WTC11 (cell line): ENCODE data around the gene BTBD9. TPM values are rescaled to one million over a fixed set of nuclear protein-coding genes. Genes with fewer than 3 reads are reported as not detected.

Source experiments
- ATAC-seq: fragments of 200-7000 bp; cut with Tn5 transposase; 2 replicates; pipeline ENCODE4 v1.10.0; 2021; ENCODE audit warnings: mild to moderate bottlenecking, moderate library complexity
- CTCF ChIA-PET: fragments of 300-600 bp; sonication (Branson Sonifier 250); formaldehyde crosslinking; loops from one replicate; lab custom pipeline; 2021; ENCODE audit warnings: antibody characterized with exemption; lab: Charles Lee
- POLR2A ChIA-PET: fragments of 350-600 bp; sonication (Branson Sonifier 250); formaldehyde crosslinking; loops from one replicate; lab custom pipeline; 2021; ENCODE audit warnings: antibody characterized with exemption; lab: Charles Lee
- DNase-seq: peaks from one replicate; pipeline ENCODE4 v3.0.0; 2021; ENCODE audit warnings: low spot score
- H3K27ac Mint-ChIP-seq: 2 replicates; pipeline ENCODE4 v1.8.0; 2021; ENCODE audit warnings: mixed read lengths
- H3K27me3 Mint-ChIP-seq: 2 replicates; pipeline ENCODE4 v1.8.0; 2021; ENCODE audit warnings: low read depth, mild to moderate bottlenecking, moderate library complexity, mixed read lengths
- H3K36me3 Mint-ChIP-seq: 2 replicates; pipeline ENCODE4 v1.8.0; 2021; ENCODE audit warnings: mixed read lengths
- H3K4me1 Mint-ChIP-seq: 2 replicates; pipeline ENCODE4 v1.8.0; 2022; ENCODE audit warnings: mixed read lengths
- H3K4me3 Mint-ChIP-seq: 2 replicates; pipeline ENCODE4 v1.8.0; 2021; ENCODE audit warnings: mild to moderate bottlenecking, moderate library complexity, mixed read lengths
- H3K9me3 Mint-ChIP-seq: 2 replicates; pipeline ENCODE4 v1.8.0; 2021; ENCODE audit warnings: mixed read lengths
- ATF1 ChIP-seq: sonication (generic); formaldehyde crosslinking; IDR thresholded peaks from 2 replicates; pipeline ENCODE4 v1.8.1; 2023; ENCODE audit warnings: mild to moderate bottlenecking, moderate library complexity, missing genetic modification reagents
- CREB1 ChIP-seq: sonication (generic); formaldehyde crosslinking; IDR thresholded peaks from 2 replicates; pipeline ENCODE4 v1.8.0; 2023; ENCODE audit warnings: mild to moderate bottlenecking, missing genetic modification reagents
- FOXK1 ChIP-seq: sonication (generic); formaldehyde crosslinking; IDR thresholded peaks from 2 replicates; pipeline ENCODE4 v1.8.0; 2022; ENCODE audit warnings: mild to moderate bottlenecking, moderate library complexity, missing genetic modification reagents
- FOXP1 ChIP-seq: sonication (generic); formaldehyde crosslinking; IDR thresholded peaks from 2 replicates; pipeline ENCODE4 v1.8.0; 2022; ENCODE audit warnings: missing genetic modification reagents, mild to moderate bottlenecking, moderate library complexity, borderline replicate concordance
- KAT7 ChIP-seq: sonication (generic); formaldehyde crosslinking; IDR thresholded peaks from 2 replicates; pipeline ENCODE4 v1.8.1; 2023; ENCODE audit warnings: missing genetic modification reagents, mild to moderate bottlenecking, borderline replicate concordance
- OVOL2 ChIP-seq: fragments of 250-450 bp; sonication (Bioruptor Pico); IDR thresholded peaks from 2 replicates; pipeline ENCODE4 v1.9.0; 2021; ENCODE audit warnings: mild to moderate bottlenecking, borderline replicate concordance
- TEAD4 ChIP-seq: sonication (generic); formaldehyde crosslinking; IDR thresholded peaks from 2 replicates; pipeline ENCODE4 v1.8.0; 2022; ENCODE audit warnings: mild to moderate bottlenecking, missing genetic modification reagents
- TP53 ChIP-seq: sonication (generic); formaldehyde crosslinking; IDR thresholded peaks from 2 replicates; pipeline ENCODE4 v1.8.1; 2023; ENCODE audit warnings: mild to moderate bottlenecking, missing genetic modification reagents
- ZNF121 ChIP-seq: sonication (generic); formaldehyde crosslinking; IDR thresholded peaks from 2 replicates; pipeline ENCODE4 v1.8.0; 2023; ENCODE audit warnings: missing genetic modification reagents
- ZNF232 ChIP-seq: sonication (generic); formaldehyde crosslinking; IDR thresholded peaks from 2 replicates; pipeline ENCODE4 v1.8.0; 2022; ENCODE audit warnings: mild to moderate bottlenecking, missing genetic modification reagents
- ZNF317 ChIP-seq: sonication (generic); formaldehyde crosslinking; IDR thresholded peaks from 2 replicates; pipeline ENCODE4 v1.8.1; 2023; ENCODE audit warnings: low read depth, mild to moderate bottlenecking, moderate library complexity, missing genetic modification reagents, borderline replicate concordance
- total RNA-seq: library from RNA; stranded (reverse); gene quantifications from 3 replicates; pipeline ENCODE4 v1.2.3, GENCODE V29; 2021
- TF ChIP-seq, protein P1 (sequence below): sonication (generic); formaldehyde crosslinking; IDR thresholded peaks from 2 replicates; pipeline ENCODE4 v1.8.1; 2023; ENCODE audit warnings: mild to moderate bottlenecking, moderate library complexity, missing genetic modification reagents
- TF ChIP-seq, protein P2 (sequence below): fragments of 250-450 bp; sonication (Bioruptor Pico); IDR thresholded peaks from 2 replicates; pipeline ENCODE4 v1.8.0; 2021; ENCODE audit warnings: mild to moderate bottlenecking
- TF ChIP-seq, protein P3 (sequence below): sonication (generic); formaldehyde crosslinking; IDR thresholded peaks from 2 replicates; pipeline ENCODE4 v1.8.1; 2023; ENCODE audit warnings: mild to moderate bottlenecking, missing genetic modification reagents, moderate library complexity
- TF ChIP-seq, protein P4 (sequence below): sonication (generic); formaldehyde crosslinking; IDR thresholded peaks from 2 replicates; pipeline ENCODE4 v1.8.0; 2022; ENCODE audit warnings: mild to moderate bottlenecking, missing genetic modification reagents
- TF ChIP-seq, protein P5 (sequence below): sonication (generic); formaldehyde crosslinking; IDR thresholded peaks from 2 replicates; pipeline ENCODE4 v1.8.0; 2022; ENCODE audit warnings: mild to moderate bottlenecking, missing genetic modification reagents
- TF ChIP-seq, protein P6 (sequence below): sonication (generic); formaldehyde crosslinking; IDR thresholded peaks from 2 replicates; pipeline ENCODE4 v1.8.1; 2022; ENCODE audit warnings: mild to moderate bottlenecking, moderate library complexity, missing genetic modification reagents
- TF ChIP-seq, protein P7 (sequence below): sonication (generic); formaldehyde crosslinking; IDR thresholded peaks from 2 replicates; pipeline ENCODE4 v1.8.1; 2023; ENCODE audit warnings: mild to moderate bottlenecking, missing genetic modification reagents
- TF ChIP-seq, protein P8 (sequence below): fragments of 250-450 bp; sonication (Bioruptor Pico); IDR thresholded peaks from 2 replicates; pipeline ENCODE4 v1.9.0; 2021; ENCODE audit warnings: moderate library complexity, mild to moderate bottlenecking, inconsistent platforms, borderline replicate concordance
- TF ChIP-seq, protein P9 (sequence below): sonication (generic); formaldehyde crosslinking; conservative IDR thresholded peaks from 2 replicates; pipeline ENCODE4 v1.8.1; 2023; ENCODE audit warnings: mild to moderate bottlenecking, low read depth, missing genetic modification reagents, moderate library complexity

BTBD9 gene
- total RNA-seq, 1 experiment from 2014 or later: 4.2 TPM

DNA sequence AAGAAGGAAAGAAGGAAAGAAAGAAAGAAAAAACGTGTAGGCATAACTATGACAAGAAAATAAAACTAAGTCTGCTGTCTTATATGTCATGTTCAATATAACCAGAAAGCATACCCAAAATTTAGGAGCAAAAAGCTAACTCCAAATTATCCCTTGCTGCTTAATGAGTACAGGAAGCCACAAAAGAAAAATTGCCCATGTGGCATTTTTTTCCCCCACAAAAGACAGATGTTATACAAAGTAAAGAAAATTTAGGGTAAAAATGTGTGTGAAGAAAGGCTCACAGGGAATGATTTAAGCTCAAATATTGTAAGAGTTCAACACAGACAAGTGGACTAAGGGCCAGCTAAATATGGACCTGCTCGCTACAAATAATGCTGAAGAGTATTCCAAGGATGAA is 263.8 kb downstream of the BTBD9 start:
- Mint-ChIP-seq H3K27me3 (no peaks in the 10 kb centered on the region), H3K36me3 (no peaks in the 10 kb centered on the region), H3K4me1 (peaks cover 12% of the 10 kb centered on the region), H3K4me3 (no peak overlapping the region), H3K27ac (no peak overlapping the region), H3K9me3 (0 out of 2 replicates have a peak, but pooled peaks cover 3% of the 10 kb centered on the region)
- DNase-seq (no peak), ATAC-seq (no peak)
- POLR2A ChIA-PET: no interaction called here
- TF ChIP-seq OVOL2: no peak
- TF ChIP-seq, protein P1, sequence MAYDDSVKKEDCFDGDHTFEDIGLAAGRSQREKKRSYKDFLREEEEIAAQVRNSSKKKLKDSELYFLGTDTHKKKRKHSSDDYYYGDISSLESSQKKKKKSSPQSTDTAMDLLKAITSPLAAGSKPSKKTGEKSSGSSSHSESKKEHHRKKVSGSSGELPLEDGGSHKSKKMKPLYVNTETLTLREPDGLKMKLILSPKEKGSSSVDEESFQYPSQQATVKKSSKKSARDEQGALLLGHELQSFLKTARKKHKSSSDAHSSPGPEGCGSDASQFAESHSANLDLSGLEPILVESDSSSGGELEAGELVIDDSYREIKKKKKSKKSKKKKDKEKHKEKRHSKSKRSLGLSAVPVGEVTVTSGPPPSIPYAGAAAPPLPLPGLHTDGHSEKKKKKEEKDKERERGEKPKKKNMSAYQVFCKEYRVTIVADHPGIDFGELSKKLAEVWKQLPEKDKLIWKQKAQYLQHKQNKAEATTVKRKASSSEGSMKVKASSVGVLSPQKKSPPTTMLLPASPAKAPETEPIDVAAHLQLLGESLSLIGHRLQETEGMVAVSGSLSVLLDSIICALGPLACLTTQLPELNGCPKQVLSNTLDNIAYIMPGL: no peak
- no peak for TF ChIP-seq CREB1 (CRISPR knock-in tag)
- TF ChIP-seq FOXK1 (CRISPR knock-in tag): no peak
- no peak for TF ChIP-seq TEAD4 (CRISPR knock-in tag)
- TF ChIP-seq FOXP1 (CRISPR knock-in tag): no peak
- TF ChIP-seq, protein P2, sequence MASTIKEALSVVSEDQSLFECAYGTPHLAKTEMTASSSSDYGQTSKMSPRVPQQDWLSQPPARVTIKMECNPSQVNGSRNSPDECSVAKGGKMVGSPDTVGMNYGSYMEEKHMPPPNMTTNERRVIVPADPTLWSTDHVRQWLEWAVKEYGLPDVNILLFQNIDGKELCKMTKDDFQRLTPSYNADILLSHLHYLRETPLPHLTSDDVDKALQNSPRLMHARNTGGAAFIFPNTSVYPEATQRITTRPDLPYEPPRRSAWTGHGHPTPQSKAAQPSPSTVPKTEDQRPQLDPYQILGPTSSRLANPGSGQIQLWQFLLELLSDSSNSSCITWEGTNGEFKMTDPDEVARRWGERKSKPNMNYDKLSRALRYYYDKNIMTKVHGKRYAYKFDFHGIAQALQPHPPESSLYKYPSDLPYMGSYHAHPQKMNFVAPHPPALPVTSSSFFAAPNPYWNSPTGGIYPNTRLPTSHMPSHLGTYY (CRISPR knock-in tag): no peak
- TF ChIP-seq, protein P3, sequence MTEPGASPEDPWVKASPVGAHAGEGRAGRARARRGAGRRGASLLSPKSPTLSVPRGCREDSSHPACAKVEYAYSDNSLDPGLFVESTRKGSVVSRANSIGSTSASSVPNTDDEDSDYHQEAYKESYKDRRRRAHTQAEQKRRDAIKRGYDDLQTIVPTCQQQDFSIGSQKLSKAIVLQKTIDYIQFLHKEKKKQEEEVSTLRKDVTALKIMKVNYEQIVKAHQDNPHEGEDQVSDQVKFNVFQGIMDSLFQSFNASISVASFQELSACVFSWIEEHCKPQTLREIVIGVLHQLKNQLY: no peak
- TF ChIP-seq, protein P4, sequence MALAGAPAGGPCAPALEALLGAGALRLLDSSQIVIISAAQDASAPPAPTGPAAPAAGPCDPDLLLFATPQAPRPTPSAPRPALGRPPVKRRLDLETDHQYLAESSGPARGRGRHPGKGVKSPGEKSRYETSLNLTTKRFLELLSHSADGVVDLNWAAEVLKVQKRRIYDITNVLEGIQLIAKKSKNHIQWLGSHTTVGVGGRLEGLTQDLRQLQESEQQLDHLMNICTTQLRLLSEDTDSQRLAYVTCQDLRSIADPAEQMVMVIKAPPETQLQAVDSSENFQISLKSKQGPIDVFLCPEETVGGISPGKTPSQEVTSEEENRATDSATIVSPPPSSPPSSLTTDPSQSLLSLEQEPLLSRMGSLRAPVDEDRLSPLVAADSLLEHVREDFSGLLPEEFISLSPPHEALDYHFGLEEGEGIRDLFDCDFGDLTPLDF (CRISPR knock-in tag): no peak
- TF ChIP-seq, protein P5, sequence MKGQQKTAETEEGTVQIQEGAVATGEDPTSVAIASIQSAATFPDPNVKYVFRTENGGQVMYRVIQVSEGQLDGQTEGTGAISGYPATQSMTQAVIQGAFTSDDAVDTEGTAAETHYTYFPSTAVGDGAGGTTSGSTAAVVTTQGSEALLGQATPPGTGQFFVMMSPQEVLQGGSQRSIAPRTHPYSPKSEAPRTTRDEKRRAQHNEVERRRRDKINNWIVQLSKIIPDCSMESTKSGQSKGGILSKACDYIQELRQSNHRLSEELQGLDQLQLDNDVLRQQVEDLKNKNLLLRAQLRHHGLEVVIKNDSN (CRISPR knock-in tag): no peak
- TF ChIP-seq, protein P6, sequence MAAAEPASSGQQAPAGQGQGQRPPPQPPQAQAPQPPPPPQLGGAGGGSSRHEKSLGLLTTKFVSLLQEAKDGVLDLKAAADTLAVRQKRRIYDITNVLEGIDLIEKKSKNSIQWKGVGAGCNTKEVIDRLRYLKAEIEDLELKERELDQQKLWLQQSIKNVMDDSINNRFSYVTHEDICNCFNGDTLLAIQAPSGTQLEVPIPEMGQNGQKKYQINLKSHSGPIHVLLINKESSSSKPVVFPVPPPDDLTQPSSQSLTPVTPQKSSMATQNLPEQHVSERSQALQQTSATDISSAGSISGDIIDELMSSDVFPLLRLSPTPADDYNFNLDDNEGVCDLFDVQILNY (CRISPR knock-in tag): no peak
- TF ChIP-seq ZNF121: no peak
- TF ChIP-seq KAT7 (CRISPR knock-in tag): no peak
- no peak for TF ChIP-seq ATF1
- TF ChIP-seq, protein P7, sequence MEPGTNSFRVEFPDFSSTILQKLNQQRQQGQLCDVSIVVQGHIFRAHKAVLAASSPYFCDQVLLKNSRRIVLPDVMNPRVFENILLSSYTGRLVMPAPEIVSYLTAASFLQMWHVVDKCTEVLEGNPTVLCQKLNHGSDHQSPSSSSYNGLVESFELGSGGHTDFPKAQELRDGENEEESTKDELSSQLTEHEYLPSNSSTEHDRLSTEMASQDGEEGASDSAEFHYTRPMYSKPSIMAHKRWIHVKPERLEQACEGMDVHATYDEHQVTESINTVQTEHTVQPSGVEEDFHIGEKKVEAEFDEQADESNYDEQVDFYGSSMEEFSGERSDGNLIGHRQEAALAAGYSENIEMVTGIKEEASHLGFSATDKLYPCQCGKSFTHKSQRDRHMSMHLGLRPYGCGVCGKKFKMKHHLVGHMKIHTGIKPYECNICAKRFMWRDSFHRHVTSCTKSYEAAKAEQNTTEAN (CRISPR knock-in tag): no peak
- TF ChIP-seq ZNF232 (CRISPR knock-in tag): no peak
- TF ChIP-seq, protein P8, sequence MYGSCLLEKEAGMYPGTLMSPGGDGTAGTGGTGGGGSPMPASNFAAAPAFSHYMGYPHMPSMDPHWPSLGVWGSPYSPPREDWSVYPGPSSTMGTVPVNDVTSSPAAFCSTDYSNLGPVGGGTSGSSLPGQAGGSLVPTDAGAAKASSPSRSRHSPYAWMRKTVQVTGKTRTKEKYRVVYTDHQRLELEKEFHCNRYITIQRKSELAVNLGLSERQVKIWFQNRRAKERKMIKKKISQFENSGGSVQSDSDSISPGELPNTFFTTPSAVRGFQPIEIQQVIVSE (CRISPR knock-in tag): no peak
- TF ChIP-seq, protein P9, sequence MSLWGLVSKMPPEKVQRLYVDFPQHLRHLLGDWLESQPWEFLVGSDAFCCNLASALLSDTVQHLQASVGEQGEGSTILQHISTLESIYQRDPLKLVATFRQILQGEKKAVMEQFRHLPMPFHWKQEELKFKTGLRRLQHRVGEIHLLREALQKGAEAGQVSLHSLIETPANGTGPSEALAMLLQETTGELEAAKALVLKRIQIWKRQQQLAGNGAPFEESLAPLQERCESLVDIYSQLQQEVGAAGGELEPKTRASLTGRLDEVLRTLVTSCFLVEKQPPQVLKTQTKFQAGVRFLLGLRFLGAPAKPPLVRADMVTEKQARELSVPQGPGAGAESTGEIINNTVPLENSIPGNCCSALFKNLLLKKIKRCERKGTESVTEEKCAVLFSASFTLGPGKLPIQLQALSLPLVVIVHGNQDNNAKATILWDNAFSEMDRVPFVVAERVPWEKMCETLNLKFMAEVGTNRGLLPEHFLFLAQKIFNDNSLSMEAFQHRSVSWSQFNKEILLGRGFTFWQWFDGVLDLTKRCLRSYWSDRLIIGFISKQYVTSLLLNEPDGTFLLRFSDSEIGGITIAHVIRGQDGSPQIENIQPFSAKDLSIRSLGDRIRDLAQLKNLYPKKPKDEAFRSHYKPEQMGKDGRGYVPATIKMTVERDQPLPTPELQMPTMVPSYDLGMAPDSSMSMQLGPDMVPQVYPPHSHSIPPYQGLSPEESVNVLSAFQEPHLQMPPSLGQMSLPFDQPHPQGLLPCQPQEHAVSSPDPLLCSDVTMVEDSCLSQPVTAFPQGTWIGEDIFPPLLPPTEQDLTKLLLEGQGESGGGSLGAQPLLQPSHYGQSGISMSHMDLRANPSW: no peak
- TF ChIP-seq TP53 (CRISPR knock-in tag): no peak
- TF ChIP-seq ZNF317 (CRISPR knock-in tag): no peak
- CTCF ChIA-PET: interaction anchor here (0.7 to 1.1 kb wide), 2 partner anchors 114 to 728 kb away, joined by 3 read pairs; no protein-coding TSS in a partner anchor
